Activated naive CD4-positive, alpha-beta T cell treated with Interleukin-2 at 50 U/mL for 16 hours (primary cell): ENCODE results near the gene SQOR.

Source experiments
- DNase-seq: peaks from one replicate; pipeline ENCODE4 v3.0.0-alpha.2; 2020

Gene SQOR

GRCh38 chr15:45634432-45635190, at the start of gene SQOR:
Gene SQOR, plus strand, starts transcription at chr15:45635029. Its CDS starts 23,895 bp downstream, at chr15:45658924.
- DNase-seq: peak; percentile 72

DNA sequence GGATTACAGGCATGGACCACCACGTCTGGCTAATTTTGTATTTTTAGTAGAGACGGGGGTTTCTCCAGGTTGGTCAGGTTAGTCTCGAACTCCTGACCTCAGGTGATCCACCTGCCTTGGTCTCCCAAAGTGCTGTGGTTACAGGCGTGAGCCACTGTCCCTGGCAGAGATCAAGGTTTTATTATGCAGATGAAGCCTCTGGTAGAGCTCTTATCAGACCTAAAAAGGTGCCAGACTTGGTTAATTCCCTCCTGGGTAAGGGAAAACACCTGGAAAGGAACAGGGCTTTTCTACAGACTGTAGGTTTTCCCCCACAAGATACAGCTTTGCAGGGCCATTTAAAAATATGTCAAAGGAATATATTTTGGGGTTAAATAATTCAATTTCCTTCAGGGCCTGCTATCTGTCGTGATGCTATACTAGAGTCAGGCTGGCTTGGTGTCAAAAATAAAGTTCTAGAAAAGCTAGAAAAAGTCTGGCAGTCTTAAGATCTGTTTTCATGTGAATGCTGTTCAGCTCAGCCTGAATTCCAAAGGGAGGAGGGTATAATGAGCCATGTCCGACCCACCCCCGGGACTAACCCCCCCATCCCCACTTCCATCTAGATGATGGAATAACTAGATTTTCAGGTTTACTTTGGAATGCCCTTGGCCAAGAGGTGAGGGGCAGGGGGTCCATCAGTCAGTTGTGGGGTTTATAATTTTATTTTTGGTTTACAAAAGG, 49.6 kb upstream of the SQOR start:
- no peak for DNase-seq

GRCh38 chr15:45586125-45586524, 48.7 kb upstream of the SQOR start:
- no peak for DNase-seq

DNA sequence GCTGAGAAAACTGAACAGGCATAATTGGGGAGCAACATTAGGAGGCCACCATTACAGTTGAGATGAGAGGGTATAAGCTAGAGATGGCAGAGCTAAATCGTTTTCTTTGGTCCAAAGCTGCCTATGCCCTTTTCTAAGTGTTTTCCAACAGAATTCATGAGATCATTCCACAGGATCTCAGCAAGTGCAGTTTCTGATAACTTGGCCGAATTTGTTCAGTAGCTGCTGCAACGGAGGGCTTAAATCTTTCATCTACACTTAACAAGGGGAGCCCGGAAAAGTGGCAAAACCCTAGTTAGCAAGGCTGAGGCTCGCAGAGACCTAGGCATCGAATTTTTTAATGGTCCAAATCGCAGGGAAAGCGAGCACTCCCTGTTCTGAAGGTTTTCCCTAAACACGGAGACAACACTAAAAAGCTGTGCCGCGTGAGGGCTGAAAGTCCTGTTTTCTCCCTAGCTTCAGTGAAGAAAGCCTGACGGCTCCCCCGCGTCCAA, 48.2 kb upstream of the SQOR start:
- DNase-seq: no peak

GRCh38 chr15:45587095-45587862, 47.5 kb upstream of the SQOR start, which contains the start of gene BLOC1S6:
Gene BLOC1S6, plus strand, starts transcription at chr15:45587379. Its CDS starts 65 bp downstream, at chr15:45587444.
- peak; percentile 89 for DNase-seq

- no peak for DNase-seq
These were observed 47.0 kb upstream of the SQOR start for GRCh38 chr15:45587863-45588170.

GRCh38 chr15:45588219-45588875, 46.5 kb upstream of the SQOR start:
- no peak for DNase-seq

DNA sequence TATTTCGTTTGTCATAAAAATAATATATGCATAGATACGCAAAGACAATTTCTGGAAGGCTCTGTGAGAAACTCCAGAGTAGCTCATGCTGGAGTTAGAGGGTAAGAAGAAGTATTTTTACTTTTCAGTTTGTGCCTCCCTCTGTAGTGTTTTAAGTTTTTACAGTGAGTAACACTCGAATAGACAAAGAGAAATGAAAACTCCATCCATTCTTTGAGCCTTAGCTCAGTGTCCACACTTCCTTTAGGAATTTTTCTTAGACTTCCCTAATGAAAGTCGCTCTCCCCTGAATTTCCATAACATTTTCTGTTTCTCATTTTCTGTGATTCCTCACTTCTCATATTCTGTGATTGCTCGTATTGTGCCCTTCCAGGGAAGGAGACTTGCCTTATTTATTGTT, 45.6 kb upstream of the SQOR start:
- DNase-seq: no peak

DNA sequence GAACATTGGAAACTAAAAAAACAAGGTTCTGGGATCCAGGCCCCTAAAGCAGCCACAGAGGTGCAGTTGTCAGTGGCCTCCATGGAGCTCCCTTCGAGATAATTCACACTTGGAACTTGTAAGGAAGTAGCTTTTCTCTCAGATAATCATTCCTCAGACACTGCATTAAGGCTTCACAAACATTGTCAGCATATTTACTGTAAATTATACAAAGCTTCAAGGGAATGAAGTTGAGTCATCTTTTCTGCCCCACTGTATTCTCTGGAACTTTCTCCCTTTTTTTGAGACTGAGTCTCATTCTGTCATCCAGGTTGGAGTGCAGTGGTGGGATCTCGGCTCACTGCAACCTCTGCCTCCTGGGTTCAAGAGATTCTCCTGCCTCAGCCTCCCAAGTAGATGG, 40.5 kb upstream of the SQOR start:
- no peak for DNase-seq

GRCh38 chr15:45594835-45595530, 39.8 kb upstream of the SQOR start:
- no peak for DNase-seq

DNA sequence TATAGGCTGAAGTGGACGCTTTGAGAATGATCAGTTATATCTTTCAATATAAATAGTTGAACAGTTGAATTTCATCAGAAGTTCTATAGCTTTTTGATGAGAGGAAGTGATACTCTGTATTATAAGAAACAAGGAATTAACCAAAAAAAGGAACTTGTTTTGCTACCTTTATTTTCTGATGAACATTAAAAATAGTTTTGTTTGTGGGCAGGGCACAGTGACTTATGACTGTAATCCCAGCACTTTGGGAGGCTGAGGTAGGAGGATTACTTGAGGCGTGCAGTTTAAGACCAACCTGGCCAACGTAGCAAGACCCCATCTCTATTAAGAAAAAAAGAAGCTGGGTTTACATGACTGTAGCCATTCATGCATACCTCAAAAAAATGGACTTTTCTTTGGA, 30.9 kb upstream of the SQOR start:
- DNase-seq: no peak

GRCh38 chr15:45604326-45604725, 30.5 kb upstream of the SQOR start:
- DNase-seq: no peak

- no peak for DNase-seq
These were observed 28.4 kb upstream of the SQOR start for GRCh38 chr15:45606413-45606812.

GRCh38 chr15:45606841-45607240, 28.0 kb upstream of the SQOR start:
- DNase-seq: no peak

GRCh38 chr15:45611305-45611704, 23.5 kb upstream of the SQOR start:
- no peak for DNase-seq

- DNase-seq: no peak
These were observed 21.9 kb upstream of the SQOR start for GRCh38 chr15:45612790-45613415.

GRCh38 chr15:45616901-45617323, 17.9 kb upstream of the SQOR start:
- no peak for DNase-seq

- DNase-seq: no peak
These were observed 16.0 kb upstream of the SQOR start for GRCh38 chr15:45618813-45619212.

- DNase-seq: no peak
These were observed 6.7 kb upstream of the SQOR start for GRCh38 chr15:45628136-45628535.

DNA sequence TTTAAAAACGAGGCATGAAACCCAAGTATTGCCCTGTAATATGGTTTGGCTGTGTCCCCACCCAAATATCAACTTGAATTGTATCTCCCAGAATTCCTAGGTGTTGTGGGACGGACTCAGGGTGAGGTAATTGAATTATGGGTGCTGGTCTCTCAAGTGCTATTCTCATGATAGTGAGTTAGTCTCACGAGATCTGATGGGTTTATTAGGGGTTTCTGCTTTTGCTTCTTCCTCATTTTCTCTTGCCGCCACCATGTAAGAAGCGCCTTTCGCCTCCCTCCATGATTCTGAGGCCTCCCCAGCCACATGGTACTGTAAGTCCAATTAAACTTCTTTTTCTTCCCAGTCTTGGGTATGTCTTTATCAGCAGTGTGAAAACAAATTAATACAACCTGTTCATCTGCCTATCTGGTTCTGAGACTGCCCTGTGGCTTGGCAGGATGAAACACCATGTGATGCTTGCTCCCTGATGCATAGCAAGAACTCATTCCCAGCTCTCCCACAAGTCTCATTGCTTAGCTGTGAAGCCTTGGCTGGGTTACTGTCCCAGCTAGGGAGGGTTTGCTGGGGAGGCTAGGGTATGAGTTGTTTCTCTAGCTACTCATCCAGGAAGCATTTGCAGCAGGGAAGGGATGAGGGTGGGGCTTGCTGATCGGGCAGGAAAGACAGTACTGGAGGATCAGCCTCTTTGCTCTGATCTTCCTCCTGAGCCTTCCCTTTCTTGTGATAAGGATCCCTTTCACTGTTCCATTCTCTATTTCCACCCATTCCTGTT, 3.7 kb upstream of the SQOR start:
- no peak for DNase-seq

DNA sequence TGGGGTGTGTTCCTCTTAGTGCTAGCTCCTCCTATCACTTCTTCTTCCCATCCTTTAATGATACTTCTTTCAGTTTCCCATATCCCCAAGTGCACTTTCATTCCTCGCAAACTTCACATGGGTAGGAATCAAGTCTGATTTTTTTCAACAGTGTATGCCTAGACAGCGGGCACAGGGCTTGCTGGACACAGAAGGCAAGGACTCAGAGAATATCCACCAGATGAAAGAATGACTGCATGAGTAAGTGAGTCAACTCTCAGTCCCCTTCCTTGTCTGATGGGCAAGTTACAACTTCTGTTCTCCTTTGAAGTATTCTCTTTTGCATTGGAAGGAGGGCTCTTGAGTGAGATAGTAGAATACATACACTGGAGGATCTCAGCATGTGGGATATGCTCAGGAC, 3.1 kb upstream of the SQOR start:
- DNase-seq: no peak
